HT-29 (cell line): ENCODE data around the gene ZNF554. TPM values are rescaled to one million over a fixed set of nuclear protein-coding genes. Genes with fewer than 3 reads are reported as not detected.
A peak's percentile ranks its signal among the peaks of the same experiment; 100 is the strongest.

Experiments
- DNase-seq: peaks from one replicate; pipeline ENCODE4 v3.0.0-alpha.2; 2015; ENCODE audit warnings: low spot score
- total RNA-seq: library from RNA; depleted of rRNA; stranded (reverse); fragments of >200 nt; shearing (Covaris generic); gene quantifications from 2 replicates; pipeline ENCODE4 v1.2.3, GENCODE V29; 2014

The ZNF554 gene
- total RNA-seq, 1 experiment from 2014 or later, result 1.2 TPM

DNA sequence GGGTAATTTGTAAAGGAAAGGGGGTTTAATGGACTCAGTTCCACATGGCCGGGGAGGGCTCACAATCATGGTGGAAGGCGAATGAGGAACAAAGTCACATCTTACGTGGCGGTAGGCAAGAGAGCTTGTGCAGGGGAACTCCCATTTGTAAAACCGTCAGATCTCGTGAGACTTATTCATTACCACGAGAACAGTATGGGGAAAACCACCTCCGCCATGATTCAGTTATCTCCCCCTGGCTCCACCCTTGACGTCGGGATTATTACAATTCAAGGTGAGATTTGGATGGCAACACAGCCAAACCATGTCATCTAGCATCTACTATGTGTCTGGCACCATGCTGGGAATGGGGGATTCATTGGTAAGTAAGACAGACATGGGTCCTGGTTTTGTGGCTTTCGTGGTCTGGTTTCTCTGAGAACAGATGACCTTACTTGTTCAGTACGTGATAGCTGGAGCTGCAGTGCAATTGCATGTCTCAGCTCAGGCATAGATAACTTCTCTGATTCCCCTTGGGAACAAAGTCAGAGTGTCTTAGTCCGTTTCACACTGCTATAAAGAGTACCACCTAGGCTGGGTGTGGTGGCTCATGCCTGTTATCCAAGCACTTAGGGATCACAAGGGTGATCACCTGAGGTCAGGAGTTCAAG is 8.3 kb downstream of the ZNF554 start:
- DNase-seq, result no peak

DNA sequence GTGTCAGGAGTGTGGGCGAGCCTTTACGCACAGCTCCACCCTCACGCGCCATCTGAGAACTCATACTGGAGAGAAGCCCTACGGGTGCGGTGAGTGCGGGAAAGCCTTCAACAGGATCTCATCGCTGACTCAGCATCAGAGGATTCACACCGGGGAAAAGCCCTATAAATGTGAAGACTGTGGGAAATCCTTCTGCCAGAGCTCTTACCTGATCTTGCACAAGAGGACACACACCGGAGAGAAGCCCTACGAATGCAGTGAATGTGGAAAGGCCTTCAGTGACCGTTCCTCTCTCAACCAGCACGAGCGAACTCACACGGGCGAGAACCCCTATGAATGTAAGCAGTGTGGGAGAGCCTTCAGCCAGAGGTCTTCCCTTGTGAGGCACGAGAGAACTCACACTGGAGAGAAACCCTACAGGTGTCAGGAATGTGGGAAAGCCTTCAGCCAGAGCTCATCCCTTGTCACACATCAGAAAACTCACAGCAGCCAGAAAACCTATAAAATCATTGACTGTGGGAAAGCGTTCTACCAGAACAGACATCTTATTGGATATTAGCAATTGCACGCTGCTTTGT is 14.7 kb downstream of the ZNF554 start:
- no peak for DNase-seq

DNA sequence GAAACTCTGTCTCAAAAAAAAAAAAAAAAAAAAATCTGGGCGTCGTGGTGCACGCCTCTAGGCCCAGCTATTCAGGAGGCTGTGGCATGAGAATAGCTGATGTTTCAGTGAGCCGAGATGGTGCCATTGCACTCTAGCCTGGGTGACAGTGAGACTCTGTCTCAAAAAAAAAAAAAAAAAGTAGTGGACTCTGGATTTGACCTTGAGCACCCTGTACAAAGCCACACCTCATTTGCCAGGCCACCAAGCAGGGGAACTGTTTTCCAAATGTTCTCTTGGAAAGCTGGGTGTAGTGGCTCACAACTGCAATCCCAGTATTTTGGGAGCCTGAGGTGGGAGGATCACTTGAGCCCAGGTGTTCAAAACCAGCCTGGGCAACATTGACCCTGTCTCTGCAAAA is 17.8 kb downstream of the ZNF554 start:
- DNase-seq, result no peak

- DNase-seq, result peak; percentile 97
These were observed 21.4 kb downstream of the ZNF554 start, which contains the start of gene ZNF555 for GRCh38 chr19:2840794-2841791. Gene ZNF555 (plus strand): TSS chr19:2841475. CDS start chr19:2841573, 98 bp downstream.

DNA sequence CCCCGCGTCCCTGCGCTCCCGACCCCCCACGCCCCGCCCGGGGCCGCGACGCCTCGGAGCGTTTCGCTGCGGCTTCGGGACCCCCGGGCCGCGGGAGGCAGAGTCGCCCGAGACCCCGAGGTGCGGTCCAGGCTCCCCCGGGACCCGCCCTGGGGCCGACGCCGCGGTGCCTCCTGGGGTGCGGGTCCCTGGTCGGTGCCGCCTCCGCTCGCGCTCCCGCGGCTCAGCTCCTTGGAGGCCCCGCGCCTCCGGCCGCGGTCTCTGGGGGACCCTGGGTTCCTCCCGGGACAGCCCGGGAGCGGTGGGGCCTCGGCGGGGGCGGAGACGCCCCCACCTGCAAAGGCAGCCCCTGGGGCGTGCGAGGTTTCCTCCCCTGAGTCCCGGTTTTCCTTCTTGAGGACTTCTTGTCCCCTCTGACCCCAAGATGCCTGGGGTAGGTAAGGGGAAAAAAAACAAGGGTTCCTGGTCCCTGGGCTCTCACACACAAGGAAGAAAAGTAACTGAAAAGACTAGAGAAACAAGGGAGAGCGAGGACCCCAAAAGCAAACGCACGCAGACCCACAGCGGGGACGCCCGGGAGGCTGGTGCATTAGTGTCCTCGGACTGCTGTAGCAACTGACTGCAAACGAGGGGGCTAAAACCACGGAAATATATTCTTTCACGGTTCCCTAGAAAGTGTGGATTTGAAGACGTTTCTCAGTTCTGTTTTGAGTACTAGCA is 22.3 kb downstream of the ZNF554 start:
- no peak for DNase-seq

DNA sequence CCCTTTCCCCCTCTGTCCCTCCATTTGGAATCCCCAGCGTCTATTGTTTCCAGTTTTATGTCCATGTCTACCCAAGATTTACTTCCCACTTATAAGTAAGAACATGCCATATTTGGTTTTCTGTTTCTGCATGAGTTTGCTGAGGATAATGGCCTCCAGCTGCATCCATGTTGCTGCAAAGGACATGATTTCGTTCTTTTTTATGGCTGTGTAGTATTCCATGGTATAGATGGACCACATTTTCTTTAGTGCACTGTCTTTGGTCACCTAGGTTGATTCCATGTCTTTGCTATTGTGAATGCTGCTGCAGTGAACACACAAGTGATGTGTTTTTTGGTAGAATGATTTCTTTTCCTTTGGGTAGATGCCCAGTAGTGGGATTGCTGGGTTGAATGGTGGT is 25.4 kb downstream of the ZNF554 start:
- no peak for DNase-seq

DNA sequence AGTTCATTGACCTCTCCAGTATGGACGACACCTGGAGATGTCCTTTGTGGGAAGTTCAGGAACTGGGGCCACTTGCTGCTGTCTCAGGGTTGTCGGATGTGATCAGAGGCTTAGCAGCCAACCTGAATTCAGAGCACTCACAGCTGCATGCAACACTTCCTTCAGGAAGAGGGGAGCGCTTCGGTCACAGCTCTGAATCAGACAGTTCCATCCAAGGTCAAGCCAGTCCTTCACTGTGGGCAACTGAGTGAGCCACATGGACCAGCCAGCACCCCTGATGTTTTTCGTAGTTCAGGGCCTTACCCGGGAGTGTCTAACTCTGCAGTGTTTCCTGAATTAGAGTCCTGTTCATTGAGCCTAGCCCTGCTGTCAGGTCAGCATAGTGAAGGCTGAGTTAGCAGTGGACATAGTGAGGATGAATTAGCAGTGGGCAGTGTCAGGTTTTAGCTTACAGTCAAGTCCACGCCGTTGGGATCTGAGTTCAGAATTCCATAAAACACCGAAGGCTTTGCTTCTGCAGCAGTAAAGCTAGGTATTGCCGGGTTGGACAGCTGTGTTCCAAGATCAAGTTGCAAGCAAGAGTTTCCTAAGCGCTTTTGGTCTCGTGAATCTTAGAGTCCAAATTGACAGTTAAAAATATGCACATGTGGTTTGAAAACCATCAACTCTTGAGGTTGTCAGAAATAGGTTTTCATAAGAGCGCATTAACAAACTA is 26.7 kb downstream of the ZNF554 start:
- DNase-seq, result no peak

DNA sequence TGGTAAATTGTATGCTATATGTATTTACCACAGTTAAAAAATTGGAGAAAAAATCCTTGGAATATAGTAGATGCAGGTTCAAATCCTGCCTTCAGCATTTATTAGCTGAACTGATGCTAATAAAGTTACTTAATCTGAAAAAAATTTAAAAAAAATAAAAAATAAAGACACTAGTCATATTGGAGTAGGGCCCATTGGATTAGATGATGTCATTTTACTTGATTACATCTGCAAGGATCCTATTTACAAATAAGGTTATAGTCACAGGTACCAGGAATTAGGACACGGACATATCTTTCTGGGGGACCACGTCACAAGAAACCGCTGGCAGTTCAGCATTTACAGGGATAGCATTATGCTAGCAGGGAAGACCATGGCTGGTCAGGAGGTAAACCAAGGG is 27.8 kb downstream of the ZNF554 start:
- no peak for DNase-seq

GRCh38 chr19:2848616-2849015 is 28.9 kb downstream of the ZNF554 start:
- no peak for DNase-seq

- DNase-seq, result no peak
These were observed 30.7 kb downstream of the ZNF554 start for GRCh38 chr19:2850256-2850925.

DNA sequence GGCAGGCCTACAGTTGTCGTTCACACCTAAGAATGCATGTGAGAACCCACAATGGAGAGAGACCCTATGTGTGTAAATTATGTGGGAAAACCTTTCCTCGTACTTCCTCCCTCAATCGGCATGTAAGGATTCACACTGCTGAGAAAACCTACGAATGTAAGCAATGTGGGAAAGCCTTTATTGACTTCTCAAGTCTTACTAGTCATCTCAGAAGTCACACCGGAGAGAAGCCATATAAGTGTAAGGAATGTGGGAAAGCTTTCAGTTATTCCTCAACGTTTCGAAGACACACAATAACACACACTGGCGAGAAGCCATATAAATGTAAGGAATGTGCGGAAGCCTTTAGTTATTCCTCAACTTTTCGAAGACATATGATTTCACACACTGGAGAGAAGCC is 32.9 kb downstream of the ZNF554 start:
- no peak for DNase-seq

DNA sequence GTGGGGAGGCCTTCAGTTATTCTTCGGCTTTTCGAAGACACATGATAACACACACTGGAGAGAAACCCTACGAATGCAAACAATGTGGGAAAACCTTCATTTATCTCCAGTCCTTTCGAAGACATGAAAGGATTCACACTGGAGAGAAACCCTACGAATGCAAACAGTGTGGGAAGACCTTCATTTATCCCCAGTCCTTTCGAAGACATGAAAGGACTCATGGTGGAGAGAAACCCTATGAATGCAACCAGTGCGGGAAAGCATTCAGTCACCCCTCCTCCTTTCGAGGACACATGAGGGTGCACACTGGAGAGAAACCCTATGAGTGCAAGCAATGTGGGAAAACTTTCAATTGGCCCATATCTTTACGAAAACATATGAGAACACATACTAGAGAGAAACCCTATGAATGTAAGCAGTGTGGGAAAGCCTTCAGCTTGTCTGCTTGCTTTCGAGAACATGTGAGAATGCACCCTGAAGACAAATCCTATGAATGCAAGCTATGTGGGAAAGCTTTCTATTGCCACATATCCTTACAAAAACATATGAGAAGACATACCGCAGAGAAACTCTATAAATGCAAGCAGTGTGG is 33.4 kb downstream of the ZNF554 start:
- no peak for DNase-seq

DNA sequence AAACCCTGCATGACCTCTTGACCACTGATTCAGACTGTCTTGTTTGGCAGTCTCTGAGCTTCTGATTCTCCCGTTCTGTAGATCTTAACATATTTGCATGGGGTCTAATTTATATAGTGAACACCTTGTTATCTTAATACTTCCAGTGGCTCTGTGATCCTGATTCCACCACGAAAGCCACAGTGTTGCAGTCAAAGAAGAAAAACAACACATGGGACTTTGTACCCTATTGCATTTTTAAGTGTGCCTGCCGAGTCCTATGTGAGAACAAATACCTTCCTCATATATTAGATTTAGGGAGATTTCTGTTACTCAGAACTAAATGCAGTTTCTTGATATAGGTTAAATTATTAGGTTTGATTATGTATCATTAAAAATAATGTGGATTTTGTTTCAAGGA is 35.2 kb downstream of the ZNF554 start:
- no peak for DNase-seq

DNA sequence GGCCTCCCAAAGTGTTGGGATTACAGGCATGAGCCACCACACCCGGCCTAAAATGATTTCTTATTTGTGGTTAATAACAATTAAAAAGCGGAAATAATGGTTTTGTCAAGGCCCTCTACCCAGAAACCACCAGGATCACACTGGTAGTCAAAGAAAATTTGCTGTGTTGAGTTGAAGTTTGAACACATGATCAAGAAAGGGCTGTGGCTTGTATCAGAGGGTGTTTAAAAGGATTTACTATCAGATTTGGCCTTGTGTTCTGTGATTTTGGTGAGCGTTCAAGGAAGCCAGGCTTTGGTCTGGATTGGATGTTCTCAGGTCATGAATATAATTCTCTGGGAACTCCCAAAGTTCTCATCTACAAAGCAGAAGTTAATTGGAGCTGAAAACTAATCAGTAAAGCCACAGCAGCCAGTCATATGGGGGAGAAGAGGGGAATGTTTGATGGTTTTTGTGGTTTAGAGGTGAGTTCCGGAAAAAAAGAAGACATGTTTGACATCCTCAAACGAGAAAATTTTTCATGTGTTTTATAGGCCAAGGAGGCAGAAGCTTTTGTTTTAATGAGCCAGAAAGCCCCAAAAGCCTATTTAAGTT is 36.9 kb downstream of the ZNF554 start:
- no peak for DNase-seq

- no peak for DNase-seq
These were observed 39.2 kb downstream of the ZNF554 start for GRCh38 chr19:2858864-2859263.

- no peak for DNase-seq
These were observed 44.1 kb downstream of the ZNF554 start for GRCh38 chr19:2863816-2864215.

DNA sequence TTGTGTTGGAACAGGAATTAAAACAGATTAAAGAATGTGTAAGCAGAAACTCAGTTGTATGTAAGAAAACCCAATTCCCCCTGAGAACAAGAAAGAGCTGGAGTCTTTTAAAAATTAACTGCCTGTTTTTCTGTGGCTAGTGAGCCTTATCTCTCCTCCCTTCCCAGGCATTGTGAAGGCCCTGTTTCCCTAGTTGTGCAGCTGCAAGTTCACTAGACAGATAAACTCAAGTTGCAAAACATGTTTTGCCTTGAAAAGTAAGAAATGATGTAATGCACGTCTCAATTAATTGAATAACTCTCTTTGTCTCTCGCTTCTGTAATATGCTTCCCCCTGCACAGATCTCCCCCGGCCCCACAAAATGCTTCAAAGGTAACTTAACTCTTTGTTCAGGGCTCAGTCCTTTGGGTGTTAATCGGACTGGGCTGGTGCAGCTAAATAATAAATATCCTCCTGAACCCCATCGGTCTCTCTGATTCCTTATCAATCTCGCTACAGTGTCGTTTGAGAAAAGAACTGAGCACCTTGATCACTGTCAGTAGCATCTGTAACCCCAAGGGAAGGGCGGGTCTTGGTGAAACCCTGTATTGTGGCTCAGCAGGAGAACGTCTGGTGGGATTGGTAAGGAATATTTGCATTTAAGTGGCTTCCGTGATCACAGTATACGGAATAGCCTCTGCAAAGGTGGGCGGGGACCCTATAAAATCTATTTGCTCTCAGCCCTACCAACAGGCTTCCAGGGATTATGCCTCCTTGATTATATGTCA is 45.8 kb downstream of the ZNF554 start:
- DNase-seq, result no peak

DNA sequence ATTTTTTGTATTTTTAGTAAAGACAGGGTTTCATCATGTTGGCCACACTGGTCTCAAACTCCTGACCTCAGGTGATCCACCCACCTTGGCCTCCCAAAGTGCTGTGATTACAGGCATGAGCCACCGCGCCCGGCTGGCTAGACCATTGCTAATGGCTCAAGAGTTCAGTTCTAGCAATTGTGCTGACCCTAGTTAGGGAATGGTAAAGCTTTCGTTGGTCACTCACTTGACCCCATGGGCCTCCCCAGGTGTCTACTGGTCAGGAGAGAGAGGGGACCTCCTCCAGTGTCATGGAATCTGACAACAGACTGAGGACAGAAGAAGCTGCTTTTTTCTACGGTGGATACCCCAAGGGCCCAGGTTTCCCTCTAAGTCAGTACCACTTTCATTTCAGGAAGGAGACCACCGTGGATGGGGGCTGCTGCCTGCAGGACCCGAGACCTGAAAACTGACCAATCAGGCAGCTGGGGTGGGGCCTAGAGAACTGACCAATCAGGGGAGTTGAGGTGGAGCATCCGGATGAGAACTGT is 46.9 kb downstream of the ZNF554 start:
- DNase-seq, result no peak
